ENCODE results near the gene MYH9. TPM values are rescaled to one million over a fixed set of nuclear protein-coding genes. Genes with fewer than 3 reads are reported as not detected.
A peak's percentile ranks its signal among the peaks of the same experiment; 100 is the strongest.
"Not testable (repeated sequence)": the region's sequence is repeated elsewhere in the genome, so short reads cannot be mapped to it uniquely, and the experiment has no call there.

Gene MYH9
- total and polyA plus RNA-seq, 2 donors (not counting 1 experiment from before 2014, with no cell fraction given): 108 to 554 TPM

DNA sequence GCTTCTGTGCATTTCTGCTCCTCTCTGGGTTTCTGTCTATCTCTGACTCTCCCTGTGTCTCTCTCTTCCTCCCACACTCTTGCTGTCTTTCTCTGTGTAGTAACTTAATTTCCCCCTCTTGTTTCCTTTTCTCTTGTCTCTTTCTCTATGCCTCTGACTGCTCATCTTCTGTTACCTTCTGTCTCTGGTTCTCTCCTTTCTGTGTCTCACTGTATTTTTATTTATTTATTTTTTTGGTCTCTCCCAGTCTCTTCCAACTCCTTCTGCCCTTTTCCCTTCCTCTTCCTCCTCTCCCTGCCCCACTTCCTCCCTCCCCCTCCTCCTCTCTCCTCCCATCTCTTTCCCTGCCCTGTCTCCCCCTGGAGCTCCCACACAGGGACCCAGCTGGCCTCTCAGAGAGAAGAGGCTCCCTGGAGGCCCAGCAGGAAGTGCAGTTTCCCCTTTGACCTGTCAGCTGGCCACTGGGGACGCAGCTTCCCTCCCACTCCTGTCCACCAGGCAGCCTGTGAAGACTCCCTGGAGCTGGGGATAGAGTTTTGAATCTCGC, 38.3 kb upstream of the MYH9 start:
- no peak overlapping the region for H3K4me3 ChIP-seq (ENCODE audit: control extremely low read depth in 1 of 5, extremely low read depth in 1 of 5, insufficient read depth in 1 of 5, low read depth in 2 of 5, low read length in 4 of 5)
- H2AFZ ChIP-seq (ENCODE audit: insufficient read depth, low read depth, low read length, poor library complexity, severe bottlenecking): no peak overlapping the region
- intact Hi-C loops (cut with micrococcal nuclease): no loop called here
- H3K9ac ChIP-seq (ENCODE audit: low read length): no peak overlapping the region
- peak overlapping the region; percentile 75 for H3K27ac Mint-ChIP-seq
- DNase-seq (no peak), ATAC-seq (ENCODE audit: low read depth) (no peak)
- H3K9me3 Mint-ChIP-seq (ENCODE audit: insufficient read depth): no peaks in the 10 kb centered on the region
- no peaks in the 10 kb centered on the region for H3K9me3 ChIP-seq (ENCODE audit: control extremely low read depth in 1 of 3, control insufficient read depth in 2 of 3, insufficient read depth in 1 of 3, low read length in 2 of 3)
- H3K79me2 ChIP-seq (ENCODE audit: control insufficient read depth, insufficient read depth, low read length): no peaks in the 10 kb centered on the region
- no peaks in the 10 kb centered on the region for H4K20me1 ChIP-seq (ENCODE audit: control insufficient read depth, insufficient read depth, low read length, poor library complexity, severe bottlenecking)
- no peaks in the 10 kb centered on the region for H3K36me3 ChIP-seq (replicated peaks in 1 of 2; ENCODE audit: control extremely low read depth in 1 of 2, control insufficient read depth in 1 of 2, extremely low read depth in 1 of 2, insufficient read depth in 2 of 2, low read length in 1 of 2)
- no peak for TF ChIP-seq EZH2 (IDR thresholded peaks at IDR 0.05; ENCODE audit: borderline replicate concordance, insufficient read depth, low read depth, low read length, poor library complexity, severe bottlenecking)
- TF ChIP-seq, protein P1, sequence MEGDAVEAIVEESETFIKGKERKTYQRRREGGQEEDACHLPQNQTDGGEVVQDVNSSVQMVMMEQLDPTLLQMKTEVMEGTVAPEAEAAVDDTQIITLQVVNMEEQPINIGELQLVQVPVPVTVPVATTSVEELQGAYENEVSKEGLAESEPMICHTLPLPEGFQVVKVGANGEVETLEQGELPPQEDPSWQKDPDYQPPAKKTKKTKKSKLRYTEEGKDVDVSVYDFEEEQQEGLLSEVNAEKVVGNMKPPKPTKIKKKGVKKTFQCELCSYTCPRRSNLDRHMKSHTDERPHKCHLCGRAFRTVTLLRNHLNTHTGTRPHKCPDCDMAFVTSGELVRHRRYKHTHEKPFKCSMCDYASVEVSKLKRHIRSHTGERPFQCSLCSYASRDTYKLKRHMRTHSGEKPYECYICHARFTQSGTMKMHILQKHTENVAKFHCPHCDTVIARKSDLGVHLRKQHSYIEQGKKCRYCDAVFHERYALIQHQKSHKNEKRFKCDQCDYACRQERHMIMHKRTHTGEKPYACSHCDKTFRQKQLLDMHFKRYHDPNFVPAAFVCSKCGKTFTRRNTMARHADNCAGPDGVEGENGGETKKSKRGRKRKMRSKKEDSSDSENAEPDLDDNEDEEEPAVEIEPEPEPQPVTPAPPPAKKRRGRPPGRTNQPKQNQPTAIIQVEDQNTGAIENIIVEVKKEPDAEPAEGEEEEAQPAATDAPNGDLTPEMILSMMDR (IDR thresholded peaks at IDR 0.05): no peak
- no peak overlapping the region for H3K4me3 Mint-ChIP-seq
- peak overlapping the region; percentile 17 for H3K4me2 ChIP-seq (replicated peaks; ENCODE audit: low read depth, low read length, poor library complexity, severe bottlenecking)
- CTCF ChIA-PET: interaction anchor here (0.6 kb wide), 1 partner anchor 44 kb away, joined by 3 read pairs; no protein-coding TSS in a partner anchor
- H3K4me1 ChIP-seq (ENCODE audit: control insufficient read depth in 2 of 2, insufficient read depth in 2 of 2, low read length in 2 of 2): peaks cover 14 to 30% of the 10 kb centered on the region in 2 donors
- H3K27me3 Mint-ChIP-seq: no peaks in the 10 kb centered on the region
- peak overlapping the region in 1 of 2 donors; percentile 23 for H3K27ac ChIP-seq (ENCODE audit: low read length in 2 of 2)
- WGBS (ENCODE audit: insufficient coverage): 83% methylated on average over 1 of the region's 2 CpGs
- H3K4me1 Mint-ChIP-seq: peaks cover 31% of the 10 kb centered on the region
- no peaks in the 10 kb centered on the region for H3K27me3 ChIP-seq (replicated peaks in 1 of 4; ENCODE audit: control extremely low read depth in 1 of 4, control insufficient read depth in 3 of 4, insufficient read depth in 4 of 4, low read length in 3 of 4)
- POLR2A ChIA-PET: interaction anchor here (0.6 to 0.9 kb wide), 2 partner anchors 20 to 47 kb away, joined by 3 read pairs; no protein-coding TSS in a partner anchor

DNA sequence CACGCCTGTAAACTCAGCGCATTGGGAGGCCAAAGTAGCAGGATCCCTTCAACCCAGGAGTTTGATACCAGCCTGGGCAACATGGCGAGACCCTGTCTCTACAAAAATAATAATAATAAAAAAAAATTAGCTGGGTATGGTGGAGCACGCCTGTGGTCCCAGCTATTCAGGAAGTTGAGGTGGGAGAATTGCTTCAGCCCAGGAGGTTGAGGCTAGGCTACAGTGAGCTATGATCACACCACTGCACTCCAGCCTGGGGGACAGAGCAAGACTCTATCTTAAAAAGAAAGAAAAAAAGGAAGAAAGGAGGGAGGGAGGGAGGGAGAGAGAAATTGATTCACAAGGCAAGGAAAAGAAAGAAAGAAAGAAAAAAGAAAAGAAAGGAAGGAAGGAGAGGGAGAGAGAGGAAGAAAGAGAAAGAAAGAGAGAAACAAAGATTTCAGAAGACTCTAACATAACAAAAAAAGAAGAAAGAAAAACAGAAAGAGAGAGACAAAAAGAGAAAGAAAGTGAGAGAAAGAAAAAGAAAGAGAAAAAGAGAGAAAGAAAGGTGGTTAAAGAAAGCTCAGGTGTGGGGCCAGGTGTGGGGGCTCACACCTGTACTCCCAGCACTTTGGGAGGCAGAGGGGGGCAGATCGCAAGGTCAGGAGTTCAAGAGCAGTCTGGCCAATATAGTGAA, 37.3 kb upstream of the MYH9 start:
- H3K4me3 ChIP-seq (ENCODE audit: control extremely low read depth in 1 of 5, extremely low read depth in 1 of 5, insufficient read depth in 1 of 5, low read depth in 2 of 5, low read length in 4 of 5): no peak overlapping the region
- ATAC-seq (ENCODE audit: low read depth) (no peak), DNase-seq (no peak)
- H3K9me3 Mint-ChIP-seq (ENCODE audit: insufficient read depth): no peaks in the 10 kb centered on the region
- intact Hi-C loops (cut with micrococcal nuclease): no loop called here
- no peak overlapping the region for H3K27ac ChIP-seq (ENCODE audit: low read length in 2 of 2)
- ChIA-PET CTCF (interaction anchor here (0.7 kb wide), 1 partner anchor 139 kb away, joined by 7 read pairs; no protein-coding TSS in a partner anchor), POLR2A (interaction anchor here (0.7 to 0.9 kb wide), 2 partner anchors 19 to 76 kb away, joined by 3 to 5 read pairs; no protein-coding TSS in a partner anchor)
- peaks cover 14 to 30% of the 10 kb centered on the region in 2 donors for H3K4me1 ChIP-seq (ENCODE audit: control insufficient read depth in 2 of 2, insufficient read depth in 2 of 2, low read length in 2 of 2)
- H3K4me1 Mint-ChIP-seq: peaks cover 33% of the 10 kb centered on the region
- H2AFZ ChIP-seq (ENCODE audit: insufficient read depth, low read depth, low read length, poor library complexity, severe bottlenecking): peak overlapping the region; percentile 5
- H3K36me3 ChIP-seq (replicated peaks in 1 of 2; ENCODE audit: control extremely low read depth in 1 of 2, control insufficient read depth in 1 of 2, extremely low read depth in 1 of 2, insufficient read depth in 2 of 2, low read length in 1 of 2): no peaks in the 10 kb centered on the region
- WGBS (ENCODE audit: insufficient coverage): no CpG with 5 or more reads among the region's 5 CpGs
- H3K79me2 ChIP-seq (ENCODE audit: control insufficient read depth, insufficient read depth, low read length): no peaks in the 10 kb centered on the region
- H3K27ac Mint-ChIP-seq: peak overlapping the region; percentile 56
- no peaks in the 10 kb centered on the region for H4K20me1 ChIP-seq (ENCODE audit: control insufficient read depth, insufficient read depth, low read length, poor library complexity, severe bottlenecking)
- no peak for TF ChIP-seq EZH2 (IDR thresholded peaks at IDR 0.05; ENCODE audit: borderline replicate concordance, insufficient read depth, low read depth, low read length, poor library complexity, severe bottlenecking)
- TF ChIP-seq, protein P1 (IDR thresholded peaks at IDR 0.05): no peak
- H3K4me3 Mint-ChIP-seq: no peak overlapping the region
- H3K27me3 ChIP-seq (replicated peaks in 1 of 4; ENCODE audit: control extremely low read depth in 1 of 4, control insufficient read depth in 3 of 4, insufficient read depth in 4 of 4, low read length in 3 of 4): no peaks in the 10 kb centered on the region
- H3K4me2 ChIP-seq (replicated peaks; ENCODE audit: low read depth, low read length, poor library complexity, severe bottlenecking): no peak overlapping the region
- no peaks in the 10 kb centered on the region for H3K27me3 Mint-ChIP-seq
- no peaks in the 10 kb centered on the region for H3K9me3 ChIP-seq (ENCODE audit: control extremely low read depth in 1 of 3, control insufficient read depth in 2 of 3, insufficient read depth in 1 of 3, low read length in 2 of 3)
- H3K9ac ChIP-seq (ENCODE audit: low read length): no peak overlapping the region

DNA sequence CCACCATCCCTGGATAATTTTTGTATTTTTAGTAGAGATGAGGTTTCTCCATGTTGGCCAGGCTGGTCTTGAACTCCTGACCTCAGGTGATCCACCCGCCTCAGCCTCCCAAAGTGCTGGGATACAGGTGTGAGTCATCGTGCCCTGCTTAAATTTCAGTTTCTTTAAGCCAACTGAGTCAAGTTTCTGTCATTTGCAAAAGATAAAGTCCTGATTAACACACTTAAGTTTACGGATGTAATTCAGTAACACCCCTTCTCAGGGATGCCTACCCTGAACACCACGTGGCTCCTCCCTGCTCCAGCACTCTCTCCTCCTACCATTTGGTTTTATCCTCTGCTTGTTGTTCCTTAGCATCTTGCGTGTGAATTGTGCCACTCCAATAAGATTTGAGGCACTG, 36.7 kb upstream of the MYH9 start:
- H3K27me3 ChIP-seq (replicated peaks in 1 of 4; ENCODE audit: control extremely low read depth in 1 of 4, control insufficient read depth in 3 of 4, insufficient read depth in 4 of 4, low read length in 3 of 4); H3K4me3 ChIP-seq (ENCODE audit: control extremely low read depth in 1 of 5, extremely low read depth in 1 of 5, insufficient read depth in 1 of 5, low read depth in 2 of 5, low read length in 4 of 5); H3K9ac ChIP-seq (ENCODE audit: low read length); H3K79me2 ChIP-seq (ENCODE audit: control insufficient read depth, insufficient read depth, low read length); H2AFZ ChIP-seq (ENCODE audit: insufficient read depth, low read depth, low read length, poor library complexity, severe bottlenecking); ATAC-seq (ENCODE audit: low read depth); H3K9me3 ChIP-seq (ENCODE audit: control extremely low read depth in 1 of 3, control insufficient read depth in 2 of 3, insufficient read depth in 1 of 3, low read length in 2 of 3); DNase-seq; H3K4me3 Mint-ChIP-seq; H3K27ac ChIP-seq (ENCODE audit: low read length in 2 of 2); H3K9me3 Mint-ChIP-seq (ENCODE audit: insufficient read depth); H4K20me1 ChIP-seq (ENCODE audit: control insufficient read depth, insufficient read depth, low read length, poor library complexity, severe bottlenecking); intact Hi-C loops (cut with micrococcal nuclease); H3K36me3 ChIP-seq (replicated peaks in 1 of 2; ENCODE audit: control extremely low read depth in 1 of 2, control insufficient read depth in 1 of 2, extremely low read depth in 1 of 2, insufficient read depth in 2 of 2, low read length in 1 of 2); H3K27me3 Mint-ChIP-seq; H3K27ac Mint-ChIP-seq; H3K4me2 ChIP-seq (replicated peaks; ENCODE audit: low read depth, low read length, poor library complexity, severe bottlenecking); POLR2A ChIA-PET: not testable (repeated sequence)
- CTCF ChIA-PET: interaction anchor here (0.9 kb wide), 1 partner anchor 62 kb away, joined by 3 read pairs; no protein-coding TSS in a partner anchor
- H3K4me1 Mint-ChIP-seq: peaks cover 34% of the 10 kb centered on the region
- peaks cover 14 to 32% of the 10 kb centered on the region in 2 donors for H3K4me1 ChIP-seq (ENCODE audit: control insufficient read depth in 2 of 2, insufficient read depth in 2 of 2, low read length in 2 of 2)
- 96% methylated on average over 5 of the region's 5 CpGs for WGBS (ENCODE audit: insufficient coverage)
